VCaP (cell line): ENCODE measurements around the gene CORO7.

Experiments
- H3K27ac ChIP-seq: fragments of 450-650 bp; 2 replicates; pipeline ENCODE4 v1.5.1; 2017
- CTCF ChIP-seq: fragments of 450-650 bp; conservative IDR thresholded peaks from 2 replicates; pipeline ENCODE4 v1.5.1; 2017; ENCODE audit warnings: mild to moderate bottlenecking, moderate library complexity

CORO7 gene

DNA sequence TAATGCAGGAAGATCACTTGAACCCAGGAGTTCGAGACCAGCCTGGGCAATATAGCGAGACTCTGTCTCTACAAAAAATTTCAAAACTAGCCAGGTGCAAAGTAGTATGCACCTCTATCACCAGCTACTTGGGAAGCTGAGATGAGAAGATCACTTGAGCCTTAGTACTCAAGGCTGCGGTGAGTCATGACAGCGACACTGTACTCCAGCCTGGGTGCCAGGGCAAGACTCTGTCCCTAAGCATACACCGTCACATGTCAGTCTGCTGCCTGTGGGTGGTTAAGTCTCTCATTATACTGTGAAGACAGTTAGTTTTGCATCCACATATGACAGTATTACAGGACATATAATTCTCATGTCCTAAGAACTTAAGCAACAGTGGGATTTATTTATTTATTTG lies 36.3 kb upstream of the CORO7 start:
- no peak for TF ChIP-seq CTCF
- H3K27ac ChIP-seq, result no peak overlapping the region

GRCh38 chr16:4450931-4451519 lies 34.6 kb upstream of the CORO7 start:
- TF ChIP-seq CTCF, result no peak
- H3K27ac ChIP-seq, result no peak overlapping the region

DNA sequence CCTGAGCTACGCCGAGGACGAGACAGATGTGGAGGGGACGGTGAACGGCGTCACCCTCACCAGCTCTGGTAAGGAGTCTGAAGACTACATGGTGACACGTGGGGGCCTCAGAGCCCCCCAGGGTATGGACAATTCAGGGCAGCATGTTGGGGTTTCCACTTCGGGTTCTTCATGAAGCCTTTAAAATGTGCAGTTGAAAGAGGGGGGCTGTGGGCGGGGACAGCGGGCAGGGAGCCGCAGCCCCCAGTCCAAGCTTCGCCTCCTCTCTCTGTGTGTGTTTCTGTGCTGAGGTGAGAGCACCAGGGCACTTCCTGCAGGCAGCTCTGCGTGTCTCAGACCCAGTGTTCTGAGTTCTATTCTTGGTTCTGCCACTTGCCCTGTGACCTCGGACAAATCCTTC lies 34.0 kb upstream of the CORO7 start:
- TF ChIP-seq CTCF, result no peak
- no peak overlapping the region for H3K27ac ChIP-seq

GRCh38 chr16:4443986-4444385 lies 27.6 kb upstream of the CORO7 start:
- no peak for TF ChIP-seq CTCF
- H3K27ac ChIP-seq, result no peak overlapping the region

GRCh38 chr16:4443271-4443670 lies 26.9 kb upstream of the CORO7 start:
- H3K27ac ChIP-seq, result no peak overlapping the region
- TF ChIP-seq CTCF, result no peak

- no peak for TF ChIP-seq CTCF
- H3K27ac ChIP-seq, result no peak overlapping the region
Measured at GRCh38 chr16:4442371-4442770, 26.0 kb upstream of the CORO7 start.

DNA sequence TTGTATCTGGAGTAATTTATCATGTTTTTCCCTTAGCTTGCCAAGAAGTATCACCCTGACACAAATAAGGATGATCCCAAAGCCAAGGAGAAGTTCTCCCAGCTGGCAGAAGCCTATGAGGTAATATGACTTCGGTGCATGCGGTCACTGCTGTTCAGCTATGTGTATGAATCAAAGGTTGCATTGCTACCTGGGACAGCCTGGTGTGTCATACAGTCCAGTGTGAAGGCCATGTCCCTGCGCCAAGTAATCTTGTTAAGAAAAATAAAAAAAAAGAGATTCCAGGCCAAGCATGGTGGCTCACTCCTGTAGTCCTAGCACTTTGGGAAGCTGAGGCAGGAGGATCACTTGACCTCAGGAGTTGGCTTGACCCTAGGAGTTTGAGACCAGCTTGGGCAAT lies 21.0 kb upstream of the CORO7 start:
- H3K27ac ChIP-seq, result no peak overlapping the region
- no peak for TF ChIP-seq CTCF
